ENCODE measurements around the gene PTPRJ. TPM values are rescaled to one million over a fixed set of nuclear protein-coding genes. Genes with fewer than 3 reads are reported as not detected.

PTPRJ gene
- polyA plus RNA-seq, 3 donors, result 2.8 to 3.7 (median 3.4) TPM

DNA sequence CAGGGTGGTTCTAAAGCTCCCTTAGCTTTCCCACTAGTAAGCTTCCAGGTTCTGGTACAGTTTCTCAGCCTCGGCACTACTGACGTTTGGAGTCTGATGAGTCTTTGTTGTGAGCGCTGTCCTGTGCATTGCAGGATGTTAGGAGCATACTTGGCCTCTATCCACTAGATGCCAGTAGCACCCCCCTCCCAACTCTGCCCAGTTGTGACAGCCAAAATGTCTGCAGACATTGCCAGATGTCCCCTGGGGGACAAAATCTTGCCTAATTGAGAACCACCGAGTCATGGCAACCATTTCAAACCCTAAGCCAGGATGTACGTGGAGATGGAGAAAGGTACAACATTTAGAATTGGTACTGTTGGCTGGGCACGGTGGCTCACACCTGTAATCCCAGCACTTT lies 68.7 kb downstream of the PTPRJ start:
- no peak overlapping the region for H3K27ac ChIP-seq (ENCODE audit: low read depth, low read length)
- 71 to 87% (median 76%) methylated on average over 6 of the region's 6 CpGs for WGBS, 3 donors

DNA sequence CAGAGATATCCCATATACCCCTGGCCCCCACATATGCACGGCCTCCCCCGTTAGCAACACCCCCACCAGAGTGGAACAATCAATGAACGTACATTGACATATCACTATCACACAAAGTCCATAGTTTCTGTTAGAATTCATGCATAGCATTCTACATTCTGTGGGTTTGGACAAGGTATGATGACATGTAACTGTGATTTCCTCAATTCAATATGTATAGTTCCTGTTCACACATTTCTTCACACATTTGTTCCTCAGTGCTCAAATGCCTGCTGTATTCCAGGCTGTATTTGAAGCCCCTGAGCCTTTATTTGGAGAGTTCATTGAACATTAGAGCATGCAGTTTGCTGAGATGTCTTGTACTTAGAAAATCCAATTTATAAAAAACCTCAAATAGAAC lies 69.9 kb downstream of the PTPRJ start:
- WGBS, 3 donors, result 65 to 71% (median 68%) methylated on average over 3 of the region's 3 CpGs
- H3K27ac ChIP-seq (ENCODE audit: low read depth, low read length), result no peak overlapping the region

DNA sequence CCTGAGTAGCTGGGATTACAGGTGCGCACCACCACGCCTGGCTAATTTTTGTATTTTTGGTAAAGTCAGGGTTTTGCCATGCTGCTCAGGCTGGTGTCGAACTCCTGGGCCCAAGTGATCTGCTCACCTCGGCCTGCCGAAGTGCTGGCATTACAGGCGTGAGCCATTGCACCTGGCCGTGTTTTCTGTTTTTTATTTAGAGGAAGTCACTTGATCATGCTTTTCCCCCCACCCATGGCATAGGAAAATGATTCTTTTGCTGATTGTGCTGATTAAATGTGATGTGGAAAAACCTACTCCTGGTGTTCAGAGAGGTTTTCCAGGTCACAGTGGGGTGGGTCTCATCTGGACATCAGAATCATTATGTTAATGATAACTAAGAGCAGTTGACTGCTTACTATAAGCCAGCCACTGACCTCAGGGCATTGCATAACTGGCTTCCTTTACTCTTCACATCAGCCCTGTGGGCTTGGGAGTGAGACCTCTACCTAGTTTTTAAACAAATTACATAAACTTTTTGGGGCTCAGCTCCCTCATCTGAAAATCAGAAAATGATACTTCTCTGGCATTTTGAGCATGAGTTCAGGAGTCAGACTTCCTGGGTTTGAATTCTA lies 71.0 kb downstream of the PTPRJ start:
- 62 to 84% (median 72%) methylated on average over 7 of the region's 7 CpGs for WGBS, 3 donors
- H3K27ac ChIP-seq (ENCODE audit: low read depth, low read length), result no peak overlapping the region

DNA sequence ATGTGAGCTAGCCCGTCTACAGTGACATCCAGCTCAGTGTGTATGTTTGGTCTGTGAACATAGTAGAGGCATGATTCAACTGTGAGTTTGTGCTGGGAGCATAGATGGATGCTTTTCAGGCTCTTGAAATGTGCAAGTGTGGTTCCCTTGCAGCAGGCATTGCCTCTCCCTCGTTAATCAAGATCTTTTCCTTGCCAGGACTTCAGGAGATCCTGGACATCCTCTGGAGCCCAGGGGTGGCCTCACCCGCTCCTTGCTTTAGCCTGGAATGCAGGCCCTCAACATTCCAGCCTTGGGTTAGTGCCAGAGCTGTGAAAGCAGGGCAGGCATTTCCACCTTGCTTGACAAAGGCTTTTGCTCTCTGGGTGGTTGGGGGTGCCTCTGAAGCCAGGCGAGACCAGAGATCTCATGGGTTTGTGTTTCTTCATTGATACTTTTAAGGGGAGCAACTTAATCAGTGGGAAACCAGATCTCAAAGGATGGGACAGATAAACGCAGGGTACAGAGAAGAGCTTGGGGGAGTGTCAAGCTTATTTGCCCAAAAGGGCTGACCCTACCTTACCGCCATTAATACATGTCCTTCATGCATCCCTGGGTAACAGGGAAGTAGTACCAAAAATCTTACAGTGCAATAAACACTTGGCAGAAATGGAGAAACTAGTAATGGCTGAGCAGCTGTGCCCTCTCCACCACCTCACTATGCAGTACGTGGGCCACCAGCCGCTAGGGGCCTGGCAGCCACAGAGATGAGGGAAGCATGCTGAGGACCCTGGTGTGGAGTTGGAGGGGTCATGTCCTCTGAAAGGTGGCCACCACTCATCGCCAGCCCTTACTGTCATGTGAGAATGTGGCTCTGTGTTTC lies 72.1 kb downstream of the PTPRJ start:
- no peak overlapping the region for H3K27ac ChIP-seq (ENCODE audit: low read depth, low read length)
- 76 to 82% (median 78%) methylated on average over 9 of the region's 9 CpGs for WGBS, 3 donors

DNA sequence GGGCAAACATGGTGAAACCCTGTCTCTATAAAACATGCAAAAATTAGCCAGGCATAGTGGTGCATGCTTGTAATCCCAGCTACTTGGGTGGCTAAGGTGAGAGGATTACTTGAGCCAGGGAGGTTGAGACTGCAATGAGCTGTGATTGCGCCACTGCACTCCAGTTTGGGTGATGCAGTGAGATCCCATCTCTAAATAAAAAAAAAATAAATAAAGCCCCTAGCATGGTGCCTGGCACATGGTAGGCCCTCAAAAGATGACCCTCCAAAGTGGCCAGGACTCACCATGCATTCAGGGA lies 74.6 kb downstream of the PTPRJ start:
- no peak overlapping the region for H3K27ac ChIP-seq (ENCODE audit: low read depth, low read length)
- WGBS, 3 donors, result 98 to 100% (median 100%) methylated on average over 1 of the region's 1 CpG

DNA sequence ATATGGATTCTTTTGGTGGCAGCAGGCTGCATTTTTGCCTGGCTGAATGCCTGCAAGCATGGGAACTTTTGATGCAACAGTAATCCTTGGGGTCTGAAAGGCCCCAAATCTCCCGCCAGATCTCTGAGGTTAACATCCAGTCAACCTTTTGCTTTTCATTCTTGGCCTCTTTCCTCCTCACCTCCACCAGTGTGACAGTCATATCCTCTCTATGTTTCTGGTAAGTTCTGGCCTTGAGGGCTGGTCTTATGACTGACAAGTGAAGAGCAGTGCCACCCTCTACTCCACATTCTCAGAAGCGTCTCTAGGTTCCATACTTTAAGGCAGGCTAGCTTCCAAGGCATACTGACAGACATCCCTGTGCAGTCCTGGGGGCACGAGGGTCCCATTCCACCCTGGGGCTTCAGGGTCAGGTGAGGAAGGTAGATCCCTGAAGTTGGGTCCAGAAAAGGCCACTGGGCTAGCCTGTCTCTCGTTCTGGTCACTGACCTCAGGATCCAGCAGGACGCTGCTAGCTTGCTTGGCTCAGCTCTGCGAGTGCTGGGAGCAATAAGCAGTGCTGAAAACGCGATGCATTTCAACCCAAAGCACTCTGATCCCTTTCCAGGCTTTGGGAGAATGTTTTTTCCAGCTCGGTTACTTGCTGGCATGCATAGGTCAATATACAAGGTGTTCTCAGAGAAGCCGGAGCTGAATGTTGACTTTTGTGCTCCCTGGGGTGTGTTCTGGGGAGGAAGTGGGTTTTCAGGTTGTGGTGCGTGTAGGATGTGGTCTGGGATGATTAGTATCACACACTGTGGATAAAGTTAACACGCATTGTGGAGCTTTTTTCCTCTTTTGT lies 75.2 kb downstream of the PTPRJ start:
- 43 to 52% (median 44%) methylated on average over 12 of the region's 12 CpGs for WGBS, 3 donors
- no peak overlapping the region for H3K27ac ChIP-seq (ENCODE audit: low read depth, low read length)

DNA sequence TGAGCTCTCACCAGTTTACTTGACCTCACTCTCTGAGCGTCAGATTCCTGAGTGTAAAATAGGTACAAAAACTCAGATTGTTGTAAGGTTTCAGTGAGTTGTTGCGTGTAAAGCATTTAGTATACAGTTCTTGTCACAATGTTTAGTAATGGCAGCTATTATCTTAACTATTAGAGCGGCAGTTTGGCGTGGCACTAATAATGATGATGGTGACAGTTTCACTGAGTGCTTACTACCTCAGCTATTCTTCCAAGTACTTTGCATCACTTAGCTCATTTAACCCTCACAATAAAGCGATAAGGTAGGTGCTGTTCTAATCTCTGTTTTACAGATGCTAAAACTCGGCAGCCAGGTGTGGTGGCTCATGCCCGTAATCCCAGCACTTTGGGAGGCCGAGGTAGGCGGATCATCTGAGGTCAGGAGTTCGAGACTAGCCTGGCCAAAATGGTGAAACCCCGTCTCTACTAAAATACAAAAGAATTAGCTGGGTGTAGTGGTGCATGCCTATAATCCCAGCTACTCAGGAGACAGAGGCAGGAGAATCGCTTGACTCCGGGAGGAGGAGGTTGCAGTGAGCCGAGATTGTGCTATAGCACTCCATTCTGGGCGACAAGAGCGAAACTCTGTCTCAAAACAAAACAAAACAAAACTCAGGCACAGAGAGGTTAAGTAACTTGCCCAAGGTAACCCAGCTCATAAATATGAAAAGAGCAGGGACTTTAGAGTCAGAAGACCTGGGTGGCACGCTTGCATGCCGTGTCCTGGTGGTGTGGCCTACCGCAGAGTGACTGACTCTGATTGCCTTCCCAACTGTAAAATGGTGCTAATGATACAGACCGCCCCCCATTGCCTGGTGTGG lies 76.2 kb downstream of the PTPRJ start:
- 88 to 94% (median 92%) methylated on average over 20 of the region's 20 CpGs for WGBS, 3 donors
- no peak overlapping the region for H3K27ac ChIP-seq (ENCODE audit: low read depth, low read length)

DNA sequence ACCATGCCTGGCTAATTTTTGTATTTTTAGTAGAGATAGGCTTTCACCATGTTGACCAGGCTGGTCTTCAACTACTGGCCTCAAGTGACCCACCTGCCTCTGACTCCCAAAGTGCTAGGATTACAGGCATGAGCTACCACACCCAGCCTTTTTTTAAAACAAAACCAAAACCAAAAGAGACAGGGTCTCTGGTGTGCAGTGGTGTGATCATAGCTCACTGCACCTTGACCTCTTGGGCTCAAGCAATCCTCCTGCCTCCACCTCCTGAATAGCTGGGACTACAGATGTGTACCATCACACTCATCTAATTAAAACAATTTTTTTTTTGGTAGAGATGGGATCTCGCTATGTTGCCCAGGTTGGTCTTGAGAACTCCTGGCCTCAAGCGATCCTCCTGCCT lies 77.7 kb downstream of the PTPRJ start:
- H3K27ac ChIP-seq (ENCODE audit: low read depth, low read length), result no peak overlapping the region
- WGBS, 3 donors, result 98 to 100% (median 98%) methylated on average over 2 of the region's 2 CpGs

DNA sequence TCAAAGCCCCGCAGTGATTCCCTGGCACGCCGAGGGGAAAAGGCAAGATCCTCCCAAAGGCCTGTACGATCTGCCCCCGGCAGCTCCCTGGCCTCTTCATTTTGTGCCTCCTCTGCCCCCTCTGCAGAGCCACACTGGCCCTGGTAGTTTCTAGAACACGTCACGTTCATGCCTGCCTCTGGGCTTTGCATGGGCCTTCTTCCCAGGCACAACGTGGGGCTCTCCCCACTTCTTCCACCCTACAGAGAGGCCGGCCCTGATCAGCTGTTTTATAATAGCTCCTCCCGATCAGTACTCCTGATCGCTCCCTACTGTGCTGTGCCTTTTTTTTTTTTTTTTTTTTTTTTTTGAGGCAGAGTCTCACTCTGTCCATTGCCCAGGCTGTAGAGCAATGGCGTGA lies 78.4 kb downstream of the PTPRJ start:
- 95 to 98% (median 96%) methylated on average over 12 of the region's 12 CpGs for WGBS, 3 donors
- H3K27ac ChIP-seq (ENCODE audit: low read depth, low read length), result no peak overlapping the region

DNA sequence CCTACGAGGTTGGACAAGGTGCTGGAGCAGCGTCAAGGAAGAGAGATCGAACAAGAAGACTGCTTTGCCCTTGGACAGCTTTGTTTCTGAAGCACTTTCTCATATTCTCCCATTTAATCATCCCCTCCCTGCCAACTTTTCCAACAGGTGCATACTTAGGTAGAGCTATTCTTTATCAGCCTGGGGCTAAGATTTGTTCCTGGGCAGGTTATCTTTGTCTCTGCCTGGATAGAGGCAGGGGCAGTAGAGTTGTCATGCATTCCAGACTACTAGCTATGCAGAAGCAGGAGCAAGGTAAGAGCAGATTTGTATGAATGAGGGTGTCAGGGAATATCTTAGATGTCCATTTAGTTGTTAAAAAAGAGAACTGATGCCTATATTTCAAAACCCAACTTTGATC lies 82.3 kb downstream of the PTPRJ start:
- H3K27ac ChIP-seq (ENCODE audit: low read depth, low read length), result no peak overlapping the region
- whole genome bisulfite sequencing, 3 donors, result 71 to 90% (median 85%) methylated on average over 3 of the region's 3 CpGs

DNA sequence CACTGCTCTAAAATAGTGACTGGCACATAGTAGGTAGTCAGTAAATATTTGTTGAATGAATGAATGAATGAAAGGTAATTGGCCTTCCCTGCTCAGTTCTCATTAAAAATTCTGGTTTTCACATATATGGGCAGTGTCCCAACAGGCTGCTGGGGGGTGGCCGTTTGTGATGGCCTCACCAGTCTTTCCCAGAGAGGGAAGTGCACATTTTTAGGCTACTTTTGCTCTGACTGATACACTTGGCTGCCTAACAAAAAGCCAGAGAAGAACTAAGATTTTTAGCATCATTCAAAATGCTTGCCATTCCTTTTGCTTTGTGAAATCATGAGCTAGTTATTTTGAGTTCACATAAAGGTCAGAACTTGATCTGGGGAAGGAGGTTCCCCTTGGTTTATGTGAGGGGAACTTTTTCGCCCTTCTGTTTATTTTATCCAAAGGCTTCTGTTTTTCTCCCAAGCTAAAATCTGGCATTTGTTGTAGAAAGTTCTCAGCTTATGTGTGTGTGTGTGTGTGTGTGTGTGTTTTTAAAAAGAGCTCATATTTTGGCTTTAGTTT lies 83.1 kb downstream of the PTPRJ start:
- H3K27ac ChIP-seq (ENCODE audit: low read depth, low read length), result no peak overlapping the region
- WGBS, 3 donors, result 33 to 42% (median 34%) methylated on average over 2 of the region's 2 CpGs

DNA sequence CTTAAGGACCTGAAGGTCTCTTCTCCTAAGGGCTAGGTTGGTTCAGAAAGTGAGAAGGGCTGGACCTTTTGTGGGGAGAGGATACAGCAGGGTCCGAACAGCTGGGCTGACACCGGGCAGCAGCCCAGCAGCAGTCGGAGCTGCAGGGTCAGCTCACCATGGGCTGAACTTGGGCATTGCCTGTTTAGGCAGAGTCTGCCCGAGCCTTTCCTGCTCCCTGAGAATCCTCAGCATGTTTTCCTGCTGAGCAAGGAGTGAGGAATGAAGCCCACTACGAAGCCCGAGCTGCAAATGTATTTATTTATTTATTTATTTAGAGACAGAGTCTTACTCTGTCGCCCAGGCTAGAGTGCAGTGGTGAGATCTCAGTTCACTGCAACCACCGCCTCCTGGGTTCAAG lies 83.9 kb downstream of the PTPRJ start:
- WGBS, 3 donors, result 60 to 69% (median 65%) methylated on average over 8 of the region's 8 CpGs
- H3K27ac ChIP-seq (ENCODE audit: low read depth, low read length), result no peak overlapping the region

DNA sequence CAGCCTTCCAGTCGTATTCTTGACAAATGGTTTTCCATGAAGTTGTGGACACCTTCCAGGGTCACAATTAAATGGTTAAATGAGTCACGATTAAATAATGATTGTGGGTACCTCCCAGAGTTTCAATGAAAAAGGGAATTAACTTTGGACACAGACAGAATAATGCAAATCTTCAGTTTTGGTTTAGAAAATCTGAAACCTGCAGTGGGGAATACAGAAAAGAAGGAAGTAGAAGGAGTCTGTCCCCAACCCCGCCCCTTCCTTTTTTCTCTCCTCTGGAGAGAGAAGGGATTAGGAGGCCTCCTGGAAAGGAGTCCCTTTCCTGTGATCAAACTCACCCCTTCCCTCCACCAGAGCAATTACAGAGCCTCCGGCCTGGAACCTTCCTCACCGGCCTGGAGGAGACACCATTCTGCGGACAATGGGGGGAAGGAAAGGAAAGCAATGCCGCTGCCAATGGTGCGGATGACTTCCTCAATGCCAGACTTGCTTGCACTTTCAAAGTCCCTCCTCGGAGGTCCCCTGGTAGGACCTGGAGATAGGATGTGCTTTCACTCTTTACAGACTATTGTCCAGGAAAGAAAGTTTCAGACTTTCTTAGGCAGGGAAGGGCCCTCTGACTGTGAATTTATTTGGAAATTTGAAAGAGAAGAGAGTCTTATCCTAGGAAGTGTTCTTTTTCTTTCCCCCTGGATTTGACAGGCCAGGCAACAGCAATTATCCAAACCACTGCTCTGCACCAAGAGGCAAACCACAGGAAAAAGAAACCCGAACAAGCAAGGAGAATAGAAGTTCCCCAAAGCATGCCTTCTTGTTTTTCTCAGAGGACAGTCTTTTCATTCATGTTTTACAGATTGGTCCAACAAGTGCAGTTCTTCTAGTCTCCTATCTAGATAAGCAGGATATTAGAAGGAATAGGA lies 86.8 kb downstream of the PTPRJ start:
- no peak overlapping the region for H3K27ac ChIP-seq (ENCODE audit: low read depth, low read length)
- WGBS, 3 donors, result 30 to 76% (median 39%) methylated on average over 10 of the region's 10 CpGs

DNA sequence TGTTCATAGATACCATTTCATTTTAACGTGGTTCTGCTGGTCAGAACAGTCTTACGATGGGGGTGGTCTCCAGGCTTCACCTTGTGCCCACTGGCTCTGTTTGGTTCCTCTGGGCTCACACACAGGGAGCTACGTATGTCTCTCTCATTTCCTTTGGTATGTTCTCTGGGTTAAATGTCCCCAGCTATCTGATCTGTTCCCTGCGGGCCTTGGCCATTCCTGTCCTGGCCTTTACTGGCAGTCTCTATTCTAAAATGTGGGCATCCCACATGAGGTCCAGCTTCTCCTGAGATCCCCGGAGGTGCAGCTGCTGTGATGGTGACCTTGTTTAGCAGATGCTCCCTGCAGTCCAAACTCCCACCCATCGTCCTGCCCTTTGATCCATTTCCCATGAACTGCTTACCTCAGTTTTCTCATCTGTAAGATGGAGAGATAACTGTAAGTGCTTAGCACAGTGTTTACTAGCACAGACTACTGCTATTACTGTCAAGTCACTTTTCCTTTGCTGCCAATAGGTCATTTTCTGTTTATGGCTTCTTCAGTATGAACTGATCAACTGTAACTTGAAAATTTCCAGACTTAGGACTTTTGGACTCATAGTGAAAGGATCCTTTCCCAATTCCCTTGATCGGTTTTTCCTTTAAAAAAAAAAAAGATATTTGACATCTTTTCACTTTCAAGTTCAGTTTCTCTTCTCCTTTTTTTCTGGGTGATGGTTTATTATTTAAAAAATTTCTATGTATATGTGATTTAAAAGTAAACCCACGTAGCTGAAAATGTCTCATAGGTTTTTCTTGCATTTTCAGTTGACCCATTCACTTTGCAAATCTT lies 92.9 kb downstream of the PTPRJ start:
- WGBS, 3 donors, result 85 to 89% (median 86%) methylated on average over 8 of the region's 8 CpGs
- no peak overlapping the region for H3K27ac ChIP-seq (ENCODE audit: low read depth, low read length)

DNA sequence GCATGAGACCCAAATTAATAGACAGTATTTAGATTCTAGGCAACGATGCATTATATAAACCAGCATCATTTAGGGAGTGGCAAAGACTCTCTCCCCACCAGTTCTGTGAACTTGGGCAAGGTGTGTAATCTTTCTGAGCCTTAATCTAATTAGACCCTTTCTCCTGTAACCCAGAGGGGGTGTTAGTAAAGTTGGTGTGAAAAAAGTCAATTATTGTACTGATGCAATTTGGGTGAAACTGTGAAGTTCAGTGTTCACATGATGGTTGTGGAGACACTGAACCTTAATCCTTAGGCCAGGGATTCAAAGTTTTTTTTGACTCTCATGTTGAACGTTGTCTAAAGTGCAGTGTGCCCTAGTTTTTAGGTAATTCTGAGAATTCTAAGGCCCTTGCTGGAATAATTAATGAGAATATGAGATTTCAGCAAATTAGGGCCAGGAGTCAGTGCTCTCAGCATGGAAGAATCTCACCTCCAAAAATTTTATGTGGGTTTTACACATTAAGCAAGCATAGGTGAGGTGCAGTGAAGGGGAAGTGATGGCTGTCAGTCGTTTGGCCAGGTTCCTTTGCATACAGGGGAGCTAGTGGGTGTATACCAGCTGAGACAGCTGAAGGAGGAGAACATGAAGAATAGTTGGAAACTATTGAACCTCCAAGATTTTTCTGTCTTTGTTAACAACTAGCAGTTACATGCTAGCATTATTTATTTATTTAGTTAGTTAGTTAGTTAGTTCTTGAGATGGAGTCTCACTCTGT lies 94.2 kb downstream of the PTPRJ start:
- whole genome bisulfite sequencing, 3 donors, result 68 to 76% (median 74%) methylated on average over 3 of the region's 3 CpGs
- no peak overlapping the region for H3K27ac ChIP-seq (ENCODE audit: low read depth, low read length)

DNA sequence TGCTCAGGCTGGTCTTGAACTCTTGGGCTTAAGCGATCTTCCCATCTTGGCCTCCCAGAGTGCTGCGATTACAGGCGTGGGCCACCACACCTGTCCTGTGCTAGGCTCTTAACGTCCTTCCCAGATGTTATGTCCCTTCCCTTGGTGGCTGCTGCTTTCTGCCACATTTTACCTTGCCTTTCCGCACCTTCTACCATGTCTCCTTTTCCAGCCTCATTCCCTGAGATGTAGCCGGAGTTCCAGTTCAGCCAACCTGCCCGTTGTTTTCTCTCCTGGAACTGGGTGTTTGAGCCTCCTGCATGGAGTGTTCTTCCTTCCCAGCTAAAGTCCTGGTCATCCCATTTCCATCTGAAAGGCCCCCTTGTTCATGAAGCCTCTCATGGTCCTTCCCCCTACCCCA lies 95.3 kb downstream of the PTPRJ start:
- H3K27ac ChIP-seq (ENCODE audit: low read depth, low read length), result no peak overlapping the region
- 97 to 99% (median 98%) methylated on average over 7 of the region's 7 CpGs for WGBS, 3 donors

Measured in adipose tissue (tissue), 3 donors.